Measurements from ENCODE around the gene WFDC5.
A peak's percentile ranks its signal among the peaks of the same experiment; 100 is the strongest.

Gene WFDC5

GRCh38 chr20:45115386-45115774 is 406 bp upstream of the WFDC5 start:
- DNase-seq (ENCODE audit: low spot score), result no peak

- DNase-seq (ENCODE audit: low spot score), result no peak
These were observed 1.1 kb downstream of the WFDC5 start for GRCh38 chr20:45113865-45114264.

- no peak for DNase-seq (ENCODE audit: low spot score)
These were observed 2.2 kb downstream of the WFDC5 start for GRCh38 chr20:45112754-45113153.

GRCh38 chr20:45111799-45112471 is 3.0 kb downstream of the WFDC5 start:
- DNase-seq (ENCODE audit: low spot score), result no peak

GRCh38 chr20:45111285-45111684 is 3.7 kb downstream of the WFDC5 start:
- DNase-seq (ENCODE audit: low spot score), result no peak

GRCh38 chr20:45110301-45110700 is 4.7 kb downstream of the WFDC5 start:
- no peak for DNase-seq (ENCODE audit: low spot score)

GRCh38 chr20:45109634-45110033 is 5.3 kb downstream of the WFDC5 start:
- DNase-seq (ENCODE audit: low spot score), result no peak

- DNase-seq (ENCODE audit: low spot score), result no peak
These were observed 9.7 kb downstream of the WFDC5 start for GRCh38 chr20:45105317-45105716.

GRCh38 chr20:45104786-45105185 is 10.2 kb downstream of the WFDC5 start:
- no peak for DNase-seq (ENCODE audit: low spot score)

GRCh38 chr20:45103072-45103471 is 11.9 kb downstream of the WFDC5 start:
- no peak for DNase-seq (ENCODE audit: low spot score)

- no peak for DNase-seq (ENCODE audit: low spot score)
These were observed 13.6 kb downstream of the WFDC5 start for GRCh38 chr20:45101333-45101850.

GRCh38 chr20:45100563-45101245 is 14.3 kb downstream of the WFDC5 start, which contains the start of gene KCNS1:
Gene KCNS1 (minus strand): TSS chr20:45101127. CDS start chr20:45099236, 1,891 bp downstream.
- peak; percentile 52 for DNase-seq (ENCODE audit: low spot score)

GRCh38 chr20:45098103-45098773 is 16.7 kb downstream of the WFDC5 start:
- DNase-seq (ENCODE audit: low spot score), result no peak

GRCh38 chr20:45097485-45098102 is 17.4 kb downstream of the WFDC5 start:
- DNase-seq (ENCODE audit: low spot score), result no peak

GRCh38 chr20:45096781-45097180 is 18.2 kb downstream of the WFDC5 start:
- no peak for DNase-seq (ENCODE audit: low spot score)

GRCh38 chr20:45095805-45096238 is 19.2 kb downstream of the WFDC5 start:
- peak; percentile 73 for DNase-seq (ENCODE audit: low spot score)

GRCh38 chr20:45094864-45095574 is 20.0 kb downstream of the WFDC5 start:
- no peak for DNase-seq (ENCODE audit: low spot score)

GRCh38 chr20:45094201-45094600 is 20.8 kb downstream of the WFDC5 start:
- DNase-seq (ENCODE audit: low spot score), result no peak

- no peak for DNase-seq (ENCODE audit: low spot score)
These were observed 22.1 kb downstream of the WFDC5 start for GRCh38 chr20:45092898-45093297.

- no peak for DNase-seq (ENCODE audit: low spot score)
These were observed 23.6 kb downstream of the WFDC5 start for GRCh38 chr20:45091366-45091765.

GRCh38 chr20:45090481-45090880 is 24.5 kb downstream of the WFDC5 start:
- DNase-seq (ENCODE audit: low spot score), result no peak

- peak; percentile 55 for DNase-seq (ENCODE audit: low spot score)
These were observed 26.7 kb downstream of the WFDC5 start for GRCh38 chr20:45088247-45088646.

All from AG08396 (cell line).